Esophagus (tissue), 2 donors: ENCODE measurements around the gene CAND1. TPM values are rescaled to one million over a fixed set of nuclear protein-coding genes. Genes with fewer than 3 reads are reported as not detected.

Source experiments
- H3K27ac ChIP-seq, 2 donors: one replicate each; pipeline ENCODE4 v1.5.1; 2013; ENCODE audit warnings: low read depth in 2 of 2, mild to moderate bottlenecking in 2 of 2, inconsistent platforms in 1 of 2, low read length in 1 of 2, moderate library complexity in 1 of 2
- H3K27me3 ChIP-seq, 2 donors: one replicate each; pipeline ENCODE4 v1.6.1; 2013; ENCODE audit warnings: low read length in 2 of 2, control low read depth in 1 of 2, mild to moderate bottlenecking in 1 of 2; ENCODE audit not compliant: insufficient read depth in 2 of 2, control insufficient read depth in 1 of 2
- H3K36me3 ChIP-seq, 2 donors: one replicate each; pipeline ENCODE4 v1.6.1; 2013; ENCODE audit warnings: low read length in 1 of 2; ENCODE audit not compliant: control insufficient read depth in 2 of 2, insufficient read depth in 2 of 2
- H3K4me1 ChIP-seq, 2 donors: one replicate each; pipeline ENCODE4 v1.6.1; 2013; ENCODE audit warnings: low read length in 1 of 2; ENCODE audit not compliant: control insufficient read depth in 2 of 2, insufficient read depth in 2 of 2
- H3K4me3 ChIP-seq, 2 donors: one replicate each; pipeline ENCODE4 v1.5.1; 2013; ENCODE audit warnings: low read length in 2 of 2, mild to moderate bottlenecking in 2 of 2, low read depth in 1 of 2, moderate library complexity in 1 of 2
- H3K9me3 ChIP-seq, 2 donors: one replicate each; pipeline ENCODE4 v1.6.1; 2013; ENCODE audit warnings: mild to moderate bottlenecking in 2 of 2, low read depth in 1 of 2, low read length in 1 of 2, moderate library complexity in 1 of 2; ENCODE audit not compliant: control insufficient read depth in 2 of 2, insufficient read depth in 1 of 2
- WGBS, 2 donors: extraction: QIAGEN DNeasy Blood & Tissue Kit; methylation state at CpG; one replicate each; pipeline ENCODE4 v1.1.7; 2013; 5-methylcytosine and 5-hydroxymethylcytosine counted together
- polyA plus RNA-seq, 2 donors: library from polyadenylated mRNA; stranded (reverse); fragments of 200-250 nt; gene quantifications; one replicate each; pipeline ENCODE4 v1.2.3, GENCODE V29; 2013
- donor health status: healthy with polysubstance abuse.
- donor health status: Bipolar disorder and iron deficiency.

Gene CAND1
- polyA plus RNA-seq, 2 donors = 12.5 to 25.7 TPM

- no peaks in the 10 kb centered on the region for H3K9me3 ChIP-seq
- no peaks in the 10 kb centered on the region for H3K4me1 ChIP-seq
- no peaks in the 10 kb centered on the region for H3K27me3 ChIP-seq
- no peak overlapping the region for H3K27ac ChIP-seq
- no peak overlapping the region for H3K4me3 ChIP-seq
- H3K36me3 ChIP-seq = no peaks in the 10 kb centered on the region
Observed at GRCh38 chr12:67365131-67365530, 96.0 kb downstream of the CAND1 start.

- no peaks in the 10 kb centered on the region for H3K4me1 ChIP-seq
- no peak overlapping the region for H3K4me3 ChIP-seq
- no peaks in the 10 kb centered on the region for H3K27me3 ChIP-seq
- no peaks in the 10 kb centered on the region for H3K36me3 ChIP-seq
- 63 to 91% methylated on average over 1 of the region's 1 CpG for WGBS, 2 donors
- H3K27ac ChIP-seq = no peak overlapping the region
- no peaks in the 10 kb centered on the region for H3K9me3 ChIP-seq
Observed at GRCh38 chr12:67367843-67368242, 98.7 kb downstream of the CAND1 start.
